ENCODE data around the gene ZNF804A.

Gene ZNF804A

DNA sequence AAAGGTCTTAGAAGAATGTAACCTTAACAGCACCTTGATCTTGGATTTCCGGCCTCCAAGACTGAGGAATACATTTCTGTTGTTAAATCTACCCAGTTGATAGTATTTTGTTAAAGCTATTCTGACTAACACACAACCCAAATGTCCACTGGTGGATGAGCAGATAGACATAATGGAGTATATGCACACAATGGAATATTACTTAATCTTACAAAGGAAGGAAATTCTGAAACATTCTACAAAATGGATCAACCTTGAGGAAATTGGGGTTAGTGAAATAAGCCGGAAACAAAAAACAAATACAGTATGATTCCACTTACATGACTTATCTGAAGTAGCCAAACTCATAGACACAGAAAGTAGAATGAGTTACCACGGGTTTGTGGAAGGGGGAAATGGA lies 168.7 kb downstream of the ZNF804A start:
- TF ChIP-seq ZC3H10 (CRISPR knock-in tag; IDR thresholded peaks at IDR 0.05) (no peak), ZNF70 (CRISPR knock-in tag; IDR thresholded peaks at IDR 0.05) (no peak), PPARA (CRISPR knock-in tag; IDR thresholded peaks at IDR 0.05; ENCODE audit: borderline replicate concordance) (no peak), ARNTL (CRISPR knock-in tag; IDR thresholded peaks at IDR 0.05; ENCODE audit: borderline replicate concordance, low read depth) (no peak), BACH2 (CRISPR knock-in tag; IDR thresholded peaks at IDR 0.05; ENCODE audit: borderline replicate concordance) (no peak), ZFP3 (CRISPR knock-in tag; IDR thresholded peaks at IDR 0.05) (no peak), OSR1 (CRISPR knock-in tag; IDR thresholded peaks at IDR 0.05) (no peak), CSDC2 (CRISPR knock-in tag; IDR thresholded peaks at IDR 0.05) (no peak), ZNF8 (CRISPR knock-in tag; IDR thresholded peaks at IDR 0.05) (no peak), ZFP30 (CRISPR knock-in tag; IDR thresholded peaks at IDR 0.05) (no peak), ZNF565 (CRISPR knock-in tag; conservative IDR thresholded peaks at IDR 0.05; ENCODE audit: low read depth) (no peak)
- TF ChIP-seq, protein P1, sequence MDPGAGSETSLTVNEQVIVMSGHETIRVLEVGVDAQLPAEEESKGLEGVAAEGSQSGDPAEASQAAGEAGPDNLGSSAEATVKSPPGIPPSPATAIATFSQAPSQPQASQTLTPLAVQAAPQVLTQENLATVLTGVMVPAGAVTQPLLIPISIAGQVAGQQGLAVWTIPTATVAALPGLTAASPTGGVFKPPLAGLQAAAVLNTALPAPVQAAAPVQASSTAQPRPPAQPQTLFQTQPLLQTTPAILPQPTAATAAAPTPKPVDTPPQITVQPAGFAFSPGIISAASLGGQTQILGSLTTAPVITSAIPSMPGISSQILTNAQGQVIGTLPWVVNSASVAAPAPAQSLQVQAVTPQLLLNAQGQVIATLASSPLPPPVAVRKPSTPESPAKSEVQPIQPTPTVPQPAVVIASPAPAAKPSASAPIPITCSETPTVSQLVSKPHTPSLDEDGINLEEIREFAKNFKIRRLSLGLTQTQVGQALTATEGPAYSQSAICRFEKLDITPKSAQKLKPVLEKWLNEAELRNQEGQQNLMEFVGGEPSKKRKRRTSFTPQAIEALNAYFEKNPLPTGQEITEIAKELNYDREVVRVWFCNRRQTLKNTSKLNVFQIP (CRISPR knock-in tag; IDR thresholded peaks at IDR 0.05; ENCODE audit: borderline replicate concordance, low read depth): no peak
- TF ChIP-seq, protein P2, sequence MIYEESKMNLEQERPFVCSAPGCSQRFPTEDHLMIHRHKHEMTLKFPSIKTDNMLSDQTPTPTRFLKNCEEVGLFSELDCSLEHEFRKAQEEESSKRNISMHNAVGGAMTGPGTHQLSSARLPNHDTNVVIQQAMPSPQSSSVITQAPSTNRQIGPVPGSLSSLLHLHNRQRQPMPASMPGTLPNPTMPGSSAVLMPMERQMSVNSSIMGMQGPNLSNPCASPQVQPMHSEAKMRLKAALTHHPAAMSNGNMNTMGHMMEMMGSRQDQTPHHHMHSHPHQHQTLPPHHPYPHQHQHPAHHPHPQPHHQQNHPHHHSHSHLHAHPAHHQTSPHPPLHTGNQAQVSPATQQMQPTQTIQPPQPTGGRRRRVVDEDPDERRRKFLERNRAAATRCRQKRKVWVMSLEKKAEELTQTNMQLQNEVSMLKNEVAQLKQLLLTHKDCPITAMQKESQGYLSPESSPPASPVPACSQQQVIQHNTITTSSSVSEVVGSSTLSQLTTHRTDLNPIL (CRISPR knock-in tag; IDR thresholded peaks at IDR 0.05; ENCODE audit: low read depth): no peak
- TF ChIP-seq, protein P3, sequence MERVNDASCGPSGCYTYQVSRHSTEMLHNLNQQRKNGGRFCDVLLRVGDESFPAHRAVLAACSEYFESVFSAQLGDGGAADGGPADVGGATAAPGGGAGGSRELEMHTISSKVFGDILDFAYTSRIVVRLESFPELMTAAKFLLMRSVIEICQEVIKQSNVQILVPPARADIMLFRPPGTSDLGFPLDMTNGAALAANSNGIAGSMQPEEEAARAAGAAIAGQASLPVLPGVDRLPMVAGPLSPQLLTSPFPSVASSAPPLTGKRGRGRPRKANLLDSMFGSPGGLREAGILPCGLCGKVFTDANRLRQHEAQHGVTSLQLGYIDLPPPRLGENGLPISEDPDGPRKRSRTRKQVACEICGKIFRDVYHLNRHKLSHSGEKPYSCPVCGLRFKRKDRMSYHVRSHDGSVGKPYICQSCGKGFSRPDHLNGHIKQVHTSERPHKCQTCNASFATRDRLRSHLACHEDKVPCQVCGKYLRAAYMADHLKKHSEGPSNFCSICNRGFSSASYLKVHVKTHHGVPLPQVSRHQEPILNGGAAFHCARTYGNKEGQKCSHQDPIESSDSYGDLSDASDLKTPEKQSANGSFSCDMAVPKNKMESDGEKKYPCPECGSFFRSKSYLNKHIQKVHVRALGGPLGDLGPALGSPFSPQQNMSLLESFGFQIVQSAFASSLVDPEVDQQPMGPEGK (CRISPR knock-in tag; IDR thresholded peaks at IDR 0.05; ENCODE audit: borderline replicate concordance): no peak
- TF ChIP-seq, protein P4, sequence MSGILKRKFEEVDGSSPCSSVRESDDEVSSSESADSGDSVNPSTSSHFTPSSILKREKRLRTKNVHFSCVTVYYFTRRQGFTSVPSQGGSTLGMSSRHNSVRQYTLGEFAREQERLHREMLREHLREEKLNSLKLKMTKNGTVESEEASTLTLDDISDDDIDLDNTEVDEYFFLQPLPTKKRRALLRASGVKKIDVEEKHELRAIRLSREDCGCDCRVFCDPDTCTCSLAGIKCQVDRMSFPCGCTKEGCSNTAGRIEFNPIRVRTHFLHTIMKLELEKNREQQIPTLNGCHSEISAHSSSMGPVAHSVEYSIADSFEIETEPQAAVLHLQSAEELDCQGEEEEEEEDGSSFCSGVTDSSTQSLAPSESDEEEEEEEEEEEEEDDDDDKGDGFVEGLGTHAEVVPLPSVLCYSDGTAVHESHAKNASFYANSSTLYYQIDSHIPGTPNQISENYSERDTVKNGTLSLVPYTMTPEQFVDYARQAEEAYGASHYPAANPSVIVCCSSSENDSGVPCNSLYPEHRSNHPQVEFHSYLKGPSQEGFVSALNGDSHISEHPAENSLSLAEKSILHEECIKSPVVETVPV (CRISPR knock-in tag; IDR thresholded peaks at IDR 0.05): no peak
- TF ChIP-seq, protein P5, sequence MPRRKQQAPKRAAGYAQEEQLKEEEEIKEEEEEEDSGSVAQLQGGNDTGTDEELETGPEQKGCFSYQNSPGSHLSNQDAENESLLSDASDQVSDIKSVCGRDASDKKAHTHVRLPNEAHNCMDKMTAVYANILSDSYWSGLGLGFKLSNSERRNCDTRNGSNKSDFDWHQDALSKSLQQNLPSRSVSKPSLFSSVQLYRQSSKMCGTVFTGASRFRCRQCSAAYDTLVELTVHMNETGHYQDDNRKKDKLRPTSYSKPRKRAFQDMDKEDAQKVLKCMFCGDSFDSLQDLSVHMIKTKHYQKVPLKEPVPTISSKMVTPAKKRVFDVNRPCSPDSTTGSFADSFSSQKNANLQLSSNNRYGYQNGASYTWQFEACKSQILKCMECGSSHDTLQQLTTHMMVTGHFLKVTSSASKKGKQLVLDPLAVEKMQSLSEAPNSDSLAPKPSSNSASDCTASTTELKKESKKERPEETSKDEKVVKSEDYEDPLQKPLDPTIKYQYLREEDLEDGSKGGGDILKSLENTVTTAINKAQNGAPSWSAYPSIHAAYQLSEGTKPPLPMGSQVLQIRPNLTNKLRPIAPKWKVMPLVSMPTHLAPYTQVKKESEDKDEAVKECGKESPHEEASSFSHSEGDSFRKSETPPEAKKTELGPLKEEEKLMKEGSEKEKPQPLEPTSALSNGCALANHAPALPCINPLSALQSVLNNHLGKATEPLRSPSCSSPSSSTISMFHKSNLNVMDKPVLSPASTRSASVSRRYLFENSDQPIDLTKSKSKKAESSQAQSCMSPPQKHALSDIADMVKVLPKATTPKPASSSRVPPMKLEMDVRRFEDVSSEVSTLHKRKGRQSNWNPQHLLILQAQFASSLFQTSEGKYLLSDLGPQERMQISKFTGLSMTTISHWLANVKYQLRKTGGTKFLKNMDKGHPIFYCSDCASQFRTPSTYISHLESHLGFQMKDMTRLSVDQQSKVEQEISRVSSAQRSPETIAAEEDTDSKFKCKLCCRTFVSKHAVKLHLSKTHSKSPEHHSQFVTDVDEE (CRISPR knock-in tag; IDR thresholded peaks at IDR 0.05): no peak
- ATAC-seq: no peak

DNA sequence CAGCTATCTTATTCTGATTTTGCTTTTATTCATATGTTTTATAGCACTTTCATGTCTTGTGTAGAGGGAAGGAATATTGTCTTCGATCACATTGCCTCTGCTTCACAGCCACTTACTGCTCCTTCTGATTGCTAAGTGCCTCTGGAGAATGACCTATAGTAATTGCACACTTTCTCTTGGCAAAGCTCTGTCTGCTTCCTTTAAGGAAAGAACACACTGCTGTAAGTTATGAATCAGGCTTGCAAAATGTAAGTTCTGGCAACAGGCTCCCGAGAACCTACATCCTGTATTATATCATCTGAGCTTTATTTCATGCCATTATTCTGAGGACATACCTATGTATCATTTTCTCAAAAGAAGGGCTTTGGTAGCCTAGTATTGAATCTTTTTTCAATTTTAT lies 170.7 kb downstream of the ZNF804A start:
- 0 out of 2 replicates have a peak, but pooled peaks have one; percentile 12 for TF ChIP-seq ISL1 (CRISPR knock-in tag; IDR thresholded peaks at IDR 0.05)
- TF ChIP-seq, protein P5 (CRISPR knock-in tag; IDR thresholded peaks at IDR 0.05): no peak
- peak; percentile 90 for ATAC-seq

DNA sequence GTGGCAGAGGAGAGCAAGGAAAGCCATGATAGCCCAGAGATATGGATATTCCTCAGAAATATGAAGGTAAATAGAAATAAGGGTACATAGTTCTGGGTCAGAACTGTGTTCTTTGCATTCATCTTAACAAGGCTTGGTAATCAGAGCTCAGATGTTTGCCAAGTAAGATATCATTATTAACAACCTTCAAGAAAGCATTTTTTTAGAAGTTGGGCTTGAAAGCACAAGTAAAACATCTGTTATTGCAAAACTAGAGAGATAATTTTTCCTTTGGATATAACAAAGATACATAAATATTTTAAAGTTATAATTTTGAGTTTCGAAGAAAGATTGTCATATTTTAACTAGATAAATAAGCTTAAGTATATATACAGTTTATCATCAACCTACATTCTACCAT lies 171.4 kb downstream of the ZNF804A start:
- no peak for ATAC-seq

More for the DNA sequence above, 171.4 kb downstream of the ZNF804A start:
- TF ChIP-seq ARNTL (CRISPR knock-in tag; IDR thresholded peaks at IDR 0.05; ENCODE audit: borderline replicate concordance, low read depth): no peak

All from SK-N-SH treated with all-trans-retinoic acid at 6 μM for 48 hours (cell line).